Neural cell (in vitro differentiated cells): ENCODE results near the gene ARHGEF25.

Source experiments
- CTCF ChIP-seq: fragments of 450-650 bp; IDR thresholded peaks from 2 replicates; pipeline ENCODE4 v1.5.1; 2014; ENCODE audit warnings: antibody characterized with exemption, mild to moderate bottlenecking, moderate library complexity; ENCODE audit not compliant: poor library complexity, severe bottlenecking
- EP300 ChIP-seq: fragments of 450-650 bp; conservative IDR thresholded peaks from 2 replicates; pipeline ENCODE4 v1.6.1; 2014; ENCODE audit warnings: antibody characterized with exemption, mild to moderate bottlenecking, moderate library complexity; ENCODE audit not compliant: poor library complexity, severe bottlenecking
- EZH2 ChIP-seq: fragments of 200-600, 300-800 bp; shearing (Covaris generic), sonication (generic); IDR thresholded peaks from 2 replicates; pipeline ENCODE4 v1.6.1; 2014; ENCODE audit warnings: antibody characterized with exemption, low read length, borderline replicate concordance, mild to moderate bottlenecking; ENCODE audit not compliant: insufficient read depth, poor library complexity, severe bottlenecking
- MXI1 ChIP-seq: fragments of 450-650 bp; conservative IDR thresholded peaks from 2 replicates; pipeline ENCODE4 v1.6.1; 2014; ENCODE audit warnings: antibody characterized with exemption, mild to moderate bottlenecking; ENCODE audit not compliant: poor library complexity, severe bottlenecking
- POLR2AphosphoS5 ChIP-seq: IDR thresholded peaks from 2 replicates; pipeline ENCODE4 v1.6.1; 2012
- RAD21 ChIP-seq: fragments of 450-650 bp; conservative IDR thresholded peaks from 2 replicates; pipeline ENCODE4 v1.6.1; 2014; ENCODE audit warnings: antibody characterized with exemption, mild to moderate bottlenecking, moderate library complexity
- SMC3 ChIP-seq: fragments of 450-650 bp; conservative IDR thresholded peaks from 2 replicates; pipeline ENCODE4 v1.6.1; 2014; ENCODE audit warnings: antibody characterized with exemption, mild to moderate bottlenecking, moderate library complexity; ENCODE audit not compliant: poor library complexity

DNA sequence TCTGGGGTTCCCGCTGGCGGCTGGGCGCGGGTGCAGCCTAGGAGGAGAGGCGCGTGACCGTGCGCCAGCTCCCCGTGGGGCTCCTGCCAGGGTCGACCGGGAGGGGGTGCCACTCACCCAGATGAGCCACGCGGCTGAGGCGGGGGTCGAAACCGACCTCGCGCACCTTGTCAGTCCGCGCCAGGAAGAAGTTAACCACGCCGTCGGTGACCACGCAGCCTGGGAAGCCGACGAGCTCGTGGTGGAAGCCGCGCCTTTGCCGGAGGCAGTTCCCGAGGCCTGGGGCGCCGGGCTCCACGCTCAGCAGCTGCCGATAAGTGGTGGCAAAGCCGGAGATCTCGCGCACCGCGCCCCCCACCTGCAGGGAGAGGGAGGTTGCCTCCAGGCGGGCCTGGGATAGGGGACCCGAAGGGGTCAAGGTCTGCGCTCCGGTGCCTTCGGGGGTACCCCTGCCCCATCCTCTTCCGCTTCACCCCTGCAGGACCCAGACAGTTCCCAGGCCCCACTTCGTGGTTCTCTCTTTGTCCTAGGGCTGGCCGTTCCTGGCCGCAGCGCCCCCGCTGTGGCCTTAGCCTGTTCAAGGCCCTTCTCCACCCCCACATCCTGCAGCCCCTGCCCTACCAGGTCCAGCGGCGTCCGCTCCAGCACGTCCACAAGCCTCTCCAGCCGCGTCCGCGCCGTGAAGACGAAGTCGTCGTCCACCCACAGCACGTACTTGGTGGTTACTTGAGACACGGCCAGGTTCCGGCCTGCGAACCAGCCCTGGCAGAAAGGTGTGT is 16.5 kb downstream of the ARHGEF25 start:
- TF ChIP-seq CTCF: peak; percentile 14
- no peak for TF ChIP-seq POLR2AphosphoS5
- no peak for TF ChIP-seq RAD21
- TF ChIP-seq EZH2: no peak
- no peak for TF ChIP-seq MXI1
- no peak for TF ChIP-seq SMC3
- no peak for TF ChIP-seq EP300
